Suprapubic skin (tissue), 4 donors: ENCODE data around the gene C11orf68. TPM values are rescaled to one million over a fixed set of nuclear protein-coding genes. Genes with fewer than 3 reads are reported as not detected.

Source experiments
- DNase-seq, 2 donors: peaks; one replicate each; pipeline ENCODE4 v3.0.0-alpha.2; 2019; ENCODE audit warnings: low spot score in 2 of 2
- H3K27ac ChIP-seq: fragments of 200-600 bp; sonication (generic); one replicate; pipeline ENCODE4 v1.5.1; 2019
- H3K27me3 ChIP-seq: fragments of 200-600 bp; sonication (generic); one replicate; pipeline ENCODE4 v1.5.1; 2019
- H3K36me3 ChIP-seq: fragments of 200-600 bp; sonication (generic); one replicate; pipeline ENCODE4 v1.5.1; 2019
- H3K4me1 ChIP-seq: fragments of 200-600 bp; sonication (generic); one replicate; pipeline ENCODE4 v1.5.1; 2019
- H3K4me3 ChIP-seq: fragments of 200-600 bp; sonication (generic); one replicate; pipeline ENCODE4 v1.5.1; 2019; ENCODE audit warnings: mild to moderate bottlenecking
- H3K9me3 ChIP-seq: fragments of 200-600 bp; sonication (generic); one replicate; pipeline ENCODE4 v1.5.1; 2019
- EP300 ChIP-seq: sonication (generic); formaldehyde crosslinking; IDR thresholded peaks from one replicate; pipeline ENCODE4 v1.6.1; 2017; ENCODE audit warnings: antibody characterized with exemption
- POLR2A ChIP-seq, 2 donors: fragments of 450-650 bp; IDR thresholded peaks; one replicate each; pipeline ENCODE4 v1.6.1; 2017; ENCODE audit warnings: antibody characterized with exemption in 2 of 2, mild to moderate bottlenecking in 2 of 2, moderate library complexity in 2 of 2
- POLR2AphosphoS5 ChIP-seq, 3 donors: sonication (generic); formaldehyde crosslinking; IDR thresholded peaks; one replicate each; pipeline ENCODE4 v1.6.1; 2017; ENCODE audit warnings: antibody characterized with exemption in 3 of 3
- WGBS: methylation state at CpG from one replicate; pipeline ENCODE4 v1.1.5; 2018; 5-methylcytosine and 5-hydroxymethylcytosine counted together
- total RNA-seq, 4 donors: library from RNA; depleted of rRNA; stranded (reverse); fragments of >200 nt; gene quantifications; one replicate each; pipeline ENCODE4 v1.1.0, GENCODE V29; 2016
- TF ChIP-seq, protein P1 (sequence below), 2 donors: fragments of 200-600 bp in 1 of 2; fragments of 450-650 bp in 1 of 2; sonication (generic) in 1 of 2; IDR thresholded peaks; one replicate each; pipeline ENCODE4 v1.5.1; 2016 to 2019; ENCODE audit warnings: antibody characterized with exemption in 2 of 2, mild to moderate bottlenecking in 1 of 2, moderate library complexity in 1 of 2

Gene C11orf68
- total RNA-seq, 4 donors from 2014 or later, result 17.4 to 21.6 (median 19.5) TPM

DNA sequence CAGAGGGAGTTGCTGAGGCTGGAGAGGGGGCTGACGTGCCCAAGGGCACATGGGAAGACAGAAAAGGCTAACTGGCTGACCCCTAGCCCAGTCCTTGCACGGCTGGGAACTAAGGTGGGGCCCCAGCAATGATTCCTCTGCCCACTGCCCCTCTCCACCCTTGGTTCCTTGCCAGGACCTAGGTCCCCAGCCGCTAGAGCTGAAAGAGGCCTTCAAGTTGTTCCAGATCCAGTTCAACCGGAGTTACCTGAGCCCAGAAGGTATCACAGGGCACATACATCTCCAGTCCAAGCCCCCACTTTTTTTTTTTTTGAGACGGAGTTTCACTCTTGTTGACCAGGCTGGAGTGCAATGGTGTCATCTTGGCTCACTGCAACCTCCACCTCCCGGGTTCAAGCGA lies 38.8 kb downstream of the C11orf68 start:
- 50% methylated on average over 5 of the region's 7 CpGs for WGBS
- Histone ChIP-seq H3K27me3 (no peaks in the 10 kb centered on the region), H3K4me3 (no peak overlapping the region), H3K9me3 (no peaks in the 10 kb centered on the region), H3K27ac (no peak overlapping the region), H3K4me1 (peaks cover 3% of the 10 kb centered on the region), H3K36me3 (peaks cover 24% of the 10 kb centered on the region)
- TF ChIP-seq EP300 (no peak), POLR2A (IDR thresholded peaks at IDR 0.05) (no peak), POLR2AphosphoS5 (IDR thresholded peaks at IDR 0.05) (no peak)
- DNase-seq, result no peak

DNA sequence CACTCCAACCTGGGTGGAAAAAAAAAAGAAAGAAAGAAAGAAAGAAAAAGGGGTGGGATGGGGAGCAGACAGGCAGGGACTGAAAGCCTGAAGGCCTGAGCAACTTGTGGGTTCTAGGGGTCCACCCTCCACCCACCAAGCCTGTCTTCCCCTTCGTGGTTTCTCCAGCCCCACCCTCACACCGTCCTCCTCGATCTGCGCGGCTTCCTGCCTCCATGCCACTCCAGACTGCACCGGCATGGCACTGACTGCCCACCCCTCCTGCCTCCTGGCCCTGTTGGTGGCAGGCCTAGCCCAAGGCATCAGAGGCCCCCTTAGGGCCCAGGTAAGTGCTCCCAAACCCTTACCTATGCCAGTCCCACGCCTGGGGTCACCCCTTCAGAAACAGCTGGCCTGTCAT lies 39.2 kb downstream of the C11orf68 start, which contains the start of gene CTSW:
TSS of gene CTSW (plus strand) at position 221 of the 400 bp plus-strand sequence. CDS start at position 239, 18 bp downstream.
- no peaks in the 10 kb centered on the region for H3K4me1 ChIP-seq
- no peaks in the 10 kb centered on the region for H3K9me3 ChIP-seq
- WGBS, result 40% methylated on average over 7 of the region's 7 CpGs
- TF ChIP-seq EP300, result no peak
- peaks cover 23% of the 10 kb centered on the region for H3K36me3 ChIP-seq
- H3K27ac ChIP-seq, result no peak within 1 kb of the TSS
- no peak within 1 kb of the TSS for H3K4me3 ChIP-seq
- no peak for DNase-seq
- H3K27me3 ChIP-seq, result no peaks in the 10 kb centered on the region

DNA sequence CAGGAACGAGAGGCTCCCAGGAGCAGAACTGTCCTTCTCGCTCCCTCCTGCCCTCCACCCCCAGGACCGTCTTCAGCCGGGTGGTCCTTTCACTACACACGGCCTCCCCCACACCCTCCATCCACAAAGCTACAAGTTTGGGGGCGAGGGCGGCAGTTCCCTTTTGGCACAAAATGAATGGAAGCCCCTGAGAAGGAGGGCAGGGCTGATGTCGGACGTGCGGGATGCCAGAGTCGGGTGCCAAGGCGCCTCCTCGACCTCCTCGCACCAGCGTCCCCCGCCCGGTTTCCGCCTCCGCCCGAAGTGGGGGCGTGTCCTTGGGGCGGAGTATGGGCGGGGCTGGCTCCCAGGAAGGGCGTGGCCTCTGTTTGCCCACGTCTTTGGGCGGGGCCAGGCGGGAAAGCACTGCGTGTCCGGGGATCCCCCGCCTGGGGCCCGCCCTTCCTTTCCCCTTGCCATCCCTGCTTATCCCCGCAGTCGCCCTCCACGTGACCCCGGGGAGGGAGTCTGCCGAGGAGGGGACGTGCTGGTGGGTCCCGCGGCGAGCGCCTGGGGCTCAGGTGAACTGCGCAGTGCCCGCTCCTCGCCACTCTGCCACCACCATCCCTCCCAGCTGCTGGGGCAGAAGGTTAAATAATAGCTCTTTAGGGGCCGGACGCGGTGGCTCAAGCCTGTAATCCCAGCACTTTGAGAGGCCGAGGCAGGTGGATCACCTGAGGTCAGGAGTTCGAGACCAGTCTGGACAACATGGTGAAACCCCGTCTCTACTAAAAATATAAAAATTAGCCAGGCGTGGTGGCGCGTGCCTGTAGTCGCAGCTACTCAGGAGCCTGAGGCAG lies 45.3 kb downstream of the C11orf68 start:
- no peaks in the 10 kb centered on the region for H3K27me3 ChIP-seq
- TF ChIP-seq, protein P1, sequence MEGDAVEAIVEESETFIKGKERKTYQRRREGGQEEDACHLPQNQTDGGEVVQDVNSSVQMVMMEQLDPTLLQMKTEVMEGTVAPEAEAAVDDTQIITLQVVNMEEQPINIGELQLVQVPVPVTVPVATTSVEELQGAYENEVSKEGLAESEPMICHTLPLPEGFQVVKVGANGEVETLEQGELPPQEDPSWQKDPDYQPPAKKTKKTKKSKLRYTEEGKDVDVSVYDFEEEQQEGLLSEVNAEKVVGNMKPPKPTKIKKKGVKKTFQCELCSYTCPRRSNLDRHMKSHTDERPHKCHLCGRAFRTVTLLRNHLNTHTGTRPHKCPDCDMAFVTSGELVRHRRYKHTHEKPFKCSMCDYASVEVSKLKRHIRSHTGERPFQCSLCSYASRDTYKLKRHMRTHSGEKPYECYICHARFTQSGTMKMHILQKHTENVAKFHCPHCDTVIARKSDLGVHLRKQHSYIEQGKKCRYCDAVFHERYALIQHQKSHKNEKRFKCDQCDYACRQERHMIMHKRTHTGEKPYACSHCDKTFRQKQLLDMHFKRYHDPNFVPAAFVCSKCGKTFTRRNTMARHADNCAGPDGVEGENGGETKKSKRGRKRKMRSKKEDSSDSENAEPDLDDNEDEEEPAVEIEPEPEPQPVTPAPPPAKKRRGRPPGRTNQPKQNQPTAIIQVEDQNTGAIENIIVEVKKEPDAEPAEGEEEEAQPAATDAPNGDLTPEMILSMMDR (IDR thresholded peaks at IDR 0.05), result no peak
- TF ChIP-seq POLR2AphosphoS5 (IDR thresholded peaks at IDR 0.05), result peak in 1 of 3 donors; percentile 38
- TF ChIP-seq POLR2A (IDR thresholded peaks at IDR 0.05), result peak in 1 of 2 donors; percentile 45
- TF ChIP-seq EP300, result no peak
- peaks cover 43% of the 10 kb centered on the region for H3K4me1 ChIP-seq
- peak; percentile 97 to 98 for DNase-seq
- H3K27ac ChIP-seq, result peak overlapping the region; percentile 85
- 11% methylated on average over 25 of the region's 54 CpGs for WGBS
- H3K4me3 ChIP-seq, result peak overlapping the region; percentile 58
- H3K36me3 ChIP-seq, result no peaks in the 10 kb centered on the region
- H3K9me3 ChIP-seq, result no peaks in the 10 kb centered on the region

DNA sequence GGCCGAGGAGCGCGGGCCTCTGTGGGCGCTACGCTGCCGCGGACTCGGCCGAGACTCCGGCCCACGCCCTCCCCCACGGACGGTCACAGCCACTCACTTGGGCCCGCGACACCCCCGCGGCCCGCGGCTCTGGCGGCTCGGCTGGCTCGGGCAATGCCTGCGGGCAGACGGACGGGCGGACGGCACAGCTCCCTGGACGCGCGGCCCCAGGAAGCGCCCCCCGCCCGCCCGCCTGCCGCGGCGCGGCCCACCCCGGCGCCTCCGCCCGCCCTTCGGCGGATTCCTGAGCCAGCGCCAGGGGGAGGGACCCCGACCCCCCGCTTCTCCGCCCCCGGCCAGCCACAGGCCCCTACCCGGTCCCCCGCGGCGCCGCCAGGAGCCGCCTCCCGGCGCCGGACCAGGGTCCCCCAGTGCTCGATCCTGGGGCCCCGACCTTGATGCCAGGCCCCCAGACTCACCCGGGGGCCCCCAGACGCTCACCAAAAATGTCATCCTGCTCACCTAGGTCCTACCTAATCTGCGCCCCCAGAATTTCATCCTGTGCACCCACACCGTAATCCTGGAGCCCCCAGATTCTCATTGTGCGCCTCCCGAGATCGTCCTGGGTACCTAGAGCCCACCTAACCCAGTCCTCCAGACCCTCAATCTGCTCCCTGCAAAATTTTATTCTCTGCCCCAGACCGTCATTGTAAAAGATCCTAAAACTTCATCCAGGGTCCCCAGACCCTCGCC lies 46.1 kb downstream of the C11orf68 start, which contains the start of gene EFEMP2:
TSS of gene EFEMP2 (minus strand) at position 215 of the 732 bp plus-strand sequence. CDS start 446 bp downstream, outside the sequence.
- WGBS, result 2% methylated on average over 8 of the region's 69 CpGs
- peak within 1 kb of the TSS; percentile 85 for H3K27ac ChIP-seq

DNA sequence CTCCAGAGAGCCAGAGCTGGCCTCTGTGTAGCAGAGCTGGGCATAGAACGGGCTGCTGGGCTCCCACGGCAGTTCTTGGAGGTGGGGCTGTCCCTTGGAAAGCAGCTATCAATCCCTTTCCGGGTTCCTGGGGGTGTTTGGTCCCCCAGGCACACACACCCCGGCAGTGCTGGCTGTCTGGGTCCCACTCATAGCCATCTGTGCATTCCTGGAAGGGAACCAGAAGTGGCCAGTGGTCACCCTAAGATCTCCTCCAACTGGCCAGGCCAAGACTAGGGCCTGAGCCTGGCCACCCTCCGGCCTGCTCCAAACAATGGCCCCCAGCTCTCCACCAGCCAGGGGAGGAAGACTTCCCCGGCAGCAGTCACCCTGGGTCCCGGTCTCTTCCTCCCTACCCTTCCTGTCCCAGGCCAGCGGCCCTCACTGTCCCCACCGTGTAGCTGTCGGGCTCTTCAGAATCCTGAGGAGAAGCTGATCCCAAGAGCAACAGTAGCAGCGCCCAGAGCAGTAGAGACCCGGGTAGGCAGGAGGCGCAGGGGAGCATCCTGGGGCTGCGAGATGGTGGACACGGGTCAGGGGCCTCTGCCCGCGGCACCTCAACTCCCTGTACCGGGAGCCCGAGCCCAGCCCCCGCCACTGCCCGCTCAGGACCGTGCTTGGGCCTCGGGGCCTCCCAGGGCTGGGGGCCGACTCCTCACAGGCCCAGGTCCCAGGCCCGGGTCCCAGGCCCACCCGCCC lies 46.9 kb downstream of the C11orf68 start:
- no peaks in the 10 kb centered on the region for H3K27me3 ChIP-seq
- H3K4me3 ChIP-seq, result peak overlapping the region; percentile 58
- no peak for TF ChIP-seq EP300
- no peak for TF ChIP-seq POLR2A (IDR thresholded peaks at IDR 0.05)
- TF ChIP-seq POLR2AphosphoS5 (IDR thresholded peaks at IDR 0.05), result no peak
- TF ChIP-seq, protein P1 (IDR thresholded peaks at IDR 0.05), result no peak
- no peaks in the 10 kb centered on the region for H3K9me3 ChIP-seq
- no peak for DNase-seq
- H3K27ac ChIP-seq, result peak overlapping the region; percentile 85
- peaks cover 43% of the 10 kb centered on the region for H3K4me1 ChIP-seq
- H3K36me3 ChIP-seq, result peaks cover 7% of the 10 kb centered on the region
- 72% methylated on average over 5 of the region's 26 CpGs for WGBS

More for the DNA sequence above, 46.1 kb downstream of the C11orf68 start, which contains the start of gene EFEMP2:
- DNase-seq, result no peak
- Histone ChIP-seq H3K4me1 (peaks cover 43% of the 10 kb centered on the region), H3K27me3 (no peaks in the 10 kb centered on the region), H3K36me3 (no peaks in the 10 kb centered on the region), H3K4me3 (peak within 1 kb of the TSS; percentile 58), H3K9me3 (no peaks in the 10 kb centered on the region)
- TF ChIP-seq POLR2AphosphoS5 (IDR thresholded peaks at IDR 0.05) (no peak), POLR2A (IDR thresholded peaks at IDR 0.05) (no peak)
- TF ChIP-seq, protein P1 (IDR thresholded peaks at IDR 0.05), result no peak
